ENCODE data around the gene UBQLN3. TPM values are rescaled to one million over a fixed set of nuclear protein-coding genes. Genes with fewer than 3 reads are reported as not detected.
A peak's percentile ranks its signal among the peaks of the same experiment; 100 is the strongest.

The UBQLN3 gene
- total RNA-seq, 3 donors from 2014 or later: 0.32 to 0.88 (median 0.66) TPM

GRCh38 chr11:5476186-5476819, 33.5 kb downstream of the UBQLN3 start:
- no peak for DNase-seq (ENCODE audit: low spot score in 2 of 2)
- H3K4me3 ChIP-seq: no peak overlapping the region
- no peaks in the 10 kb centered on the region for H3K9me3 ChIP-seq
- H3K36me3 ChIP-seq: no peaks in the 10 kb centered on the region
- H3K4me1 ChIP-seq: no peaks in the 10 kb centered on the region
- H3K27me3 ChIP-seq: no peaks in the 10 kb centered on the region
- H3K27ac ChIP-seq: no peak overlapping the region
- TF ChIP-seq CTCF (IDR thresholded peaks at IDR 0.05) (peak; percentile 61 to 68 (median 64)), POLR2A (IDR thresholded peaks at IDR 0.05) (no peak), POLR2AphosphoS5 (IDR thresholded peaks at IDR 0.05) (no peak)
- intact Hi-C loops (cut with DNase I; ENCODE audit: low total_unique reads): no loop called here

GRCh38 chr11:5473921-5474320, 35.8 kb downstream of the UBQLN3 start:
- H3K27me3 ChIP-seq: no peaks in the 10 kb centered on the region
- intact Hi-C loops (cut with DNase I; ENCODE audit: low total_unique reads): no loop called here
- H3K36me3 ChIP-seq: no peaks in the 10 kb centered on the region
- H3K4me3 ChIP-seq: no peak overlapping the region
- H3K27ac ChIP-seq: no peak overlapping the region
- H3K9me3 ChIP-seq: no peaks in the 10 kb centered on the region
- no peak for DNase-seq (ENCODE audit: low spot score in 2 of 2)
- H3K4me1 ChIP-seq: no peaks in the 10 kb centered on the region
- TF ChIP-seq POLR2AphosphoS5 (IDR thresholded peaks at IDR 0.05) (no peak), POLR2A (IDR thresholded peaks at IDR 0.05) (no peak), CTCF (IDR thresholded peaks at IDR 0.05) (no peak)

GRCh38 chr11:5467527-5467926, 42.2 kb downstream of the UBQLN3 start:
- no peak for TF ChIP-seq POLR2A (IDR thresholded peaks at IDR 0.05)
- no peak for TF ChIP-seq CTCF (IDR thresholded peaks at IDR 0.05)
- no peak for TF ChIP-seq POLR2AphosphoS5 (IDR thresholded peaks at IDR 0.05)
- DNase-seq (ENCODE audit: low spot score in 2 of 2): no peak
- H3K27ac ChIP-seq: no peak overlapping the region
- H3K27me3 ChIP-seq: no peaks in the 10 kb centered on the region
- H3K4me1 ChIP-seq: no peaks in the 10 kb centered on the region
- H3K36me3 ChIP-seq: no peaks in the 10 kb centered on the region
- no peaks in the 10 kb centered on the region for H3K9me3 ChIP-seq
- intact Hi-C loops (cut with DNase I; ENCODE audit: low total_unique reads): no loop called here
- no peak overlapping the region for H3K4me3 ChIP-seq

GRCh38 chr11:5460983-5461621, 48.7 kb downstream of the UBQLN3 start:
- Histone ChIP-seq H3K27ac (no peak overlapping the region), H3K9me3 (no peaks in the 10 kb centered on the region), H3K4me3 (no peak overlapping the region), H3K4me1 (no peaks in the 10 kb centered on the region), H3K27me3 (no peaks in the 10 kb centered on the region), H3K36me3 (no peaks in the 10 kb centered on the region)
- intact Hi-C loops (cut with DNase I; ENCODE audit: low total_unique reads): loop anchor here (5.0 kb wide), 1 partner anchor 251 kb away; no protein-coding TSS in a partner anchor
- no peak for TF ChIP-seq POLR2AphosphoS5 (IDR thresholded peaks at IDR 0.05)
- no peak for TF ChIP-seq POLR2A (IDR thresholded peaks at IDR 0.05)
- no peak for TF ChIP-seq CTCF (IDR thresholded peaks at IDR 0.05)
- no peak for DNase-seq (ENCODE audit: low spot score in 2 of 2)

Other genes with a start within 250 kb of the UBQLN3 start
- not detected for gene HBE1, start 240.0 kb downstream of the UBQLN3 start, total RNA-seq
- gene OR51B4, start 208.0 kb downstream of the UBQLN3 start, total RNA-seq: under 1 TPM in 1 of 3 donors, not detected in 2; 0.48 TPM
- 1 to 10 TPM in 1 of 3 donors, not detected in 2; 1.6 TPM for gene OR51B2, start 185.7 kb downstream of the UBQLN3 start, total RNA-seq
- gene OR51B5, start 166.4 kb downstream of the UBQLN3 start, total RNA-seq: 1 to 10 TPM in 2 of 3 donors, under 1 TPM in 1; 0.32 to 2.3 (median 1.0) TPM
- not detected for gene OR51B6, start 158.4 kb downstream of the UBQLN3 start, total RNA-seq
- gene OR51M1, start 126.1 kb downstream of the UBQLN3 start, total RNA-seq: not detected
- gene OR51Q1, start 87.8 kb downstream of the UBQLN3 start, total RNA-seq: not detected
- gene OR51I1, start 68.4 kb downstream of the UBQLN3 start, total RNA-seq: under 1 TPM in 1 of 3 donors, not detected in 2; 0.44 TPM
- not detected for gene OR51I2, start 60.6 kb downstream of the UBQLN3 start, total RNA-seq
- gene OR52D1, start 21.3 kb downstream of the UBQLN3 start, total RNA-seq: not detected
- 1 to 10 TPM; 1.1 to 2.3 (median 1.3) TPM for gene UBQLNL, start 6.7 kb upstream of the UBQLN3 start, total RNA-seq
- gene OR52H1, start 38.6 kb upstream of the UBQLN3 start, total RNA-seq: 1 to 10 TPM in 2 of 3 donors, under 1 TPM in 1; 0.96 to 2.0 (median 1.8) TPM
- not detected for gene OR52B6, start 70.9 kb upstream of the UBQLN3 start, total RNA-seq
- gene TRIM6, start 86.7 kb upstream of the UBQLN3 start, total RNA-seq: 1 to 10 TPM; 2.2 to 6.1 (median 2.6) TPM
- 10 to 100 TPM in 2 of 3 donors, 1 to 10 TPM in 1; 5.9 to 12.1 (median 10.9) TPM for gene TRIM34, start 115.0 kb upstream of the UBQLN3 start, total RNA-seq
- gene TRIM5, start 175.1 kb upstream of the UBQLN3 start, total RNA-seq: 10 to 100 TPM; 17.1 to 34.4 (median 28.5) TPM
- gene TRIM22, start 179.8 kb upstream of the UBQLN3 start, total RNA-seq: 10 to 100 TPM; 59.7 to 90.3 (median 62.3) TPM
- gene OR56B1, start 226.5 kb upstream of the UBQLN3 start, total RNA-seq: under 1 TPM in 1 of 3 donors, not detected in 2; 0.44 TPM
- not detected for gene OR52N4, start 244.3 kb upstream of the UBQLN3 start, total RNA-seq